Measurements from ENCODE around the gene MIPOL1.
"Not testable (repeated sequence)": the region's sequence is repeated elsewhere in the genome, so short reads cannot be mapped to it uniquely, and the experiment has no call there.

The MIPOL1 gene

GRCh38 chr14:37187840-37188577 is 9.7 kb upstream of the MIPOL1 start:
- DNase-seq (ENCODE audit: low read depth) = not testable (repeated sequence)

- not testable (repeated sequence) for DNase-seq (ENCODE audit: low read depth)
Observed at GRCh38 chr14:37189733-37190132, 8.0 kb upstream of the MIPOL1 start.

- DNase-seq (ENCODE audit: low read depth) = no peak
Observed at GRCh38 chr14:37194698-37195097, 3.0 kb upstream of the MIPOL1 start.

GRCh38 chr14:37195327-37195726 is 2.4 kb upstream of the MIPOL1 start:
- no peak for DNase-seq (ENCODE audit: low read depth)

GRCh38 chr14:37196604-37197420 is 925 bp upstream of the MIPOL1 start:
- DNase-seq (ENCODE audit: low read depth) = no peak

GRCh38 chr14:37198273-37198598 is 499 bp downstream of the MIPOL1 start:
- DNase-seq (ENCODE audit: low read depth) = no peak

GRCh38 chr14:37198907-37199306 is 1.2 kb downstream of the MIPOL1 start:
- DNase-seq (ENCODE audit: low read depth) = no peak

GRCh38 chr14:37201724-37202123 is 4.0 kb downstream of the MIPOL1 start:
- DNase-seq (ENCODE audit: low read depth) = no peak

- DNase-seq (ENCODE audit: low read depth) = no peak
Observed at GRCh38 chr14:37202265-37202664, 4.5 kb downstream of the MIPOL1 start.

GRCh38 chr14:37202812-37203211 is 5.1 kb downstream of the MIPOL1 start:
- no peak for DNase-seq (ENCODE audit: low read depth)

GRCh38 chr14:37203423-37203822 is 5.7 kb downstream of the MIPOL1 start:
- no peak for DNase-seq (ENCODE audit: low read depth)

GRCh38 chr14:37205623-37206605 is 8.2 kb downstream of the MIPOL1 start:
- not testable (repeated sequence) for DNase-seq (ENCODE audit: low read depth)

- not testable (repeated sequence) for DNase-seq (ENCODE audit: low read depth)
Observed at GRCh38 chr14:37209617-37210016, 11.9 kb downstream of the MIPOL1 start.

GRCh38 chr14:37210448-37210847 is 12.7 kb downstream of the MIPOL1 start:
- DNase-seq (ENCODE audit: low read depth) = no peak

GRCh38 chr14:37213016-37213415 is 15.3 kb downstream of the MIPOL1 start:
- no peak for DNase-seq (ENCODE audit: low read depth)

- DNase-seq (ENCODE audit: low read depth) = no peak
Observed at GRCh38 chr14:37215345-37215744, 17.6 kb downstream of the MIPOL1 start.

GRCh38 chr14:37221073-37221472 is 23.3 kb downstream of the MIPOL1 start:
- no peak for DNase-seq (ENCODE audit: low read depth)

GRCh38 chr14:37223947-37224474 is 26.3 kb downstream of the MIPOL1 start:
- DNase-seq (ENCODE audit: low read depth) = no peak

- DNase-seq (ENCODE audit: low read depth) = not testable (repeated sequence)
Observed at GRCh38 chr14:37225668-37226067, 27.9 kb downstream of the MIPOL1 start.

- peak; percentile 33 for DNase-seq (ENCODE audit: low read depth)
Observed at GRCh38 chr14:37230551-37231194, 32.9 kb downstream of the MIPOL1 start.

GRCh38 chr14:37232907-37233481 is 35.3 kb downstream of the MIPOL1 start:
- peak; percentile 18 for DNase-seq (ENCODE audit: low read depth)

Measured in CMK (cell line).